T-helper 17 cell (primary cell): ENCODE data around the gene HSPA12A. TPM values are rescaled to one million over a fixed set of nuclear protein-coding genes. Genes with fewer than 3 reads are reported as not detected.

Experiments used
- ATAC-seq: fragments of 150-1000 bp; cut with Tn5 transposase; 2 replicates; pipeline ENCODE4 v1.10.0; 2021; ENCODE audit warnings: mild to moderate bottlenecking, moderate library complexity
- DNase-seq, 3 donors: peaks; one replicate each; pipeline versions ENCODE4 v3.0.0 to v3.0.0-alpha.2; 2020 to 2021
- H3K9me3 ChIP-seq: one replicate; pipeline ENCODE4 v1.7.0; 2013; ENCODE audit warnings: low read length, mild to moderate bottlenecking; ENCODE audit not compliant: control insufficient read depth, poor library complexity, severe bottlenecking
- H3K27ac Mint-ChIP-seq: one replicate; pipeline ENCODE4 v1.8.0; 2022; ENCODE audit warnings: mild to moderate bottlenecking, moderate library complexity, mixed read lengths
- H3K27me3 Mint-ChIP-seq: one replicate; pipeline ENCODE4 v1.8.0; 2022; ENCODE audit warnings: mixed read lengths
- H3K36me3 Mint-ChIP-seq: one replicate; pipeline ENCODE4 v1.8.0; 2022; ENCODE audit warnings: low read depth, mixed read lengths
- H3K4me1 Mint-ChIP-seq: one replicate; pipeline ENCODE4 v1.8.0; 2022; ENCODE audit warnings: mild to moderate bottlenecking, mixed read lengths
- H3K4me3 Mint-ChIP-seq: one replicate; pipeline ENCODE4 v1.8.0; 2022; ENCODE audit warnings: mild to moderate bottlenecking, moderate library complexity, mixed read lengths
- total RNA-seq, 4 donors: library from RNA in 2 of 4; stranded (reverse) in 2 of 4; gene quantifications; one replicate each; pipeline ENCODE4 v1.2.3 and lab custom pipeline; 2022 to 2026

The HSPA12A gene
- total RNA-seq, 2 donors from 2014 or later: 0.37 to 0.62 TPM

- Mint-ChIP-seq H3K4me3 (no peak overlapping the region), H3K27me3 (peaks cover 62% of the 10 kb centered on the region), H3K27ac (no peak overlapping the region), H3K4me1 (no peaks in the 10 kb centered on the region), H3K36me3 (no peaks in the 10 kb centered on the region)
- no peak for ATAC-seq
- H3K9me3 ChIP-seq: no peaks in the 10 kb centered on the region
- no peak for DNase-seq
Measured at GRCh38 chr10:116668018-116668417, 74.3 kb downstream of the HSPA12A start.

GRCh38 chr10:116667484-116667883, 74.9 kb downstream of the HSPA12A start:
- Mint-ChIP-seq H3K27me3 (peaks cover 66% of the 10 kb centered on the region), H3K4me3 (no peak overlapping the region), H3K36me3 (no peaks in the 10 kb centered on the region), H3K27ac (no peak overlapping the region), H3K4me1 (no peaks in the 10 kb centered on the region)
- H3K9me3 ChIP-seq: no peaks in the 10 kb centered on the region
- DNase-seq: no peak
- no peak for ATAC-seq

- Mint-ChIP-seq H3K4me3 (no peak overlapping the region), H3K27me3 (peaks cover 52% of the 10 kb centered on the region), H3K4me1 (no peaks in the 10 kb centered on the region), H3K36me3 (no peaks in the 10 kb centered on the region), H3K27ac (no peak overlapping the region)
- DNase-seq: no peak
- no peak for ATAC-seq
- H3K9me3 ChIP-seq: no peaks in the 10 kb centered on the region
Measured at GRCh38 chr10:116665541-116666125, 76.7 kb downstream of the HSPA12A start.

- peaks cover 56% of the 10 kb centered on the region for H3K27me3 Mint-ChIP-seq
- no peaks in the 10 kb centered on the region for H3K9me3 ChIP-seq
- no peak overlapping the region for H3K27ac Mint-ChIP-seq
- H3K36me3 Mint-ChIP-seq: no peaks in the 10 kb centered on the region
- no peak for DNase-seq
- no peak overlapping the region for H3K4me3 Mint-ChIP-seq
- no peaks in the 10 kb centered on the region for H3K4me1 Mint-ChIP-seq
- ATAC-seq: no peak
Measured at GRCh38 chr10:116664631-116665030, 77.7 kb downstream of the HSPA12A start.

GRCh38 chr10:116663342-116663741, 79.0 kb downstream of the HSPA12A start:
- Mint-ChIP-seq H3K27me3 (peaks cover 55% of the 10 kb centered on the region), H3K27ac (no peak overlapping the region), H3K4me1 (no peaks in the 10 kb centered on the region), H3K36me3 (no peaks in the 10 kb centered on the region), H3K4me3 (no peak overlapping the region)
- no peaks in the 10 kb centered on the region for H3K9me3 ChIP-seq
- ATAC-seq (no peak), DNase-seq (no peak)

GRCh38 chr10:116660860-116661259, 81.5 kb downstream of the HSPA12A start:
- H3K27me3 Mint-ChIP-seq: peaks cover 53% of the 10 kb centered on the region
- H3K27ac Mint-ChIP-seq: no peak overlapping the region
- no peaks in the 10 kb centered on the region for H3K4me1 Mint-ChIP-seq
- H3K9me3 ChIP-seq: no peaks in the 10 kb centered on the region
- DNase-seq (no peak), ATAC-seq (no peak)
- H3K4me3 Mint-ChIP-seq: no peak overlapping the region
- no peaks in the 10 kb centered on the region for H3K36me3 Mint-ChIP-seq

GRCh38 chr10:116659049-116659670, 83.2 kb downstream of the HSPA12A start:
- no peak overlapping the region for H3K4me3 Mint-ChIP-seq
- peaks cover 45% of the 10 kb centered on the region for H3K27me3 Mint-ChIP-seq
- no peak for ATAC-seq

GRCh38 chr10:116657863-116658551, 84.4 kb downstream of the HSPA12A start:
- Mint-ChIP-seq H3K4me3 (no peak overlapping the region), H3K27me3 (peaks cover 37% of the 10 kb centered on the region), H3K4me1 (no peaks in the 10 kb centered on the region), H3K36me3 (peaks cover 2% of the 10 kb centered on the region), H3K27ac (peak overlapping the region; percentile 16)
- DNase-seq (no peak), ATAC-seq (no peak)
- H3K9me3 ChIP-seq: no peaks in the 10 kb centered on the region

More at GRCh38 chr10:116659049-116659670, 83.2 kb downstream of the HSPA12A start:
- Mint-ChIP-seq H3K4me1 (no peaks in the 10 kb centered on the region), H3K36me3 (no peaks in the 10 kb centered on the region), H3K27ac (no peak overlapping the region)
- no peak for DNase-seq
- H3K9me3 ChIP-seq: no peaks in the 10 kb centered on the region

GRCh38 chr10:116656044-116656443, 86.3 kb downstream of the HSPA12A start:
- ATAC-seq: no peak
- Mint-ChIP-seq H3K36me3 (peaks cover 2% of the 10 kb centered on the region), H3K4me3 (no peak overlapping the region), H3K27ac (no peak overlapping the region), H3K27me3 (peaks cover 35% of the 10 kb centered on the region), H3K4me1 (no peaks in the 10 kb centered on the region)
- no peaks in the 10 kb centered on the region for H3K9me3 ChIP-seq
- DNase-seq: no peak

GRCh38 chr10:116655568-116655967, 86.8 kb downstream of the HSPA12A start:
- H3K36me3 Mint-ChIP-seq: peaks cover 2% of the 10 kb centered on the region
- H3K27ac Mint-ChIP-seq: no peak overlapping the region
- DNase-seq: no peak
- H3K4me1 Mint-ChIP-seq: no peaks in the 10 kb centered on the region
- H3K4me3 Mint-ChIP-seq: no peak overlapping the region
- H3K27me3 Mint-ChIP-seq: peaks cover 33% of the 10 kb centered on the region
- H3K9me3 ChIP-seq: no peaks in the 10 kb centered on the region
- no peak for ATAC-seq

GRCh38 chr10:116654816-116655215, 87.5 kb downstream of the HSPA12A start:
- DNase-seq (no peak), ATAC-seq (no peak)
- peaks cover 26% of the 10 kb centered on the region for H3K27me3 Mint-ChIP-seq
- no peak overlapping the region for H3K4me3 Mint-ChIP-seq
- H3K27ac Mint-ChIP-seq: no peak overlapping the region
- H3K36me3 Mint-ChIP-seq: peaks cover 2% of the 10 kb centered on the region
- no peaks in the 10 kb centered on the region for H3K4me1 Mint-ChIP-seq
- H3K9me3 ChIP-seq: no peaks in the 10 kb centered on the region

- Mint-ChIP-seq H3K36me3 (peaks cover 2% of the 10 kb centered on the region), H3K4me3 (no peak overlapping the region), H3K27ac (no peak overlapping the region), H3K4me1 (no peaks in the 10 kb centered on the region), H3K27me3 (peaks cover 18% of the 10 kb centered on the region)
- DNase-seq: no peak
- ATAC-seq: no peak
- no peaks in the 10 kb centered on the region for H3K9me3 ChIP-seq
Measured at GRCh38 chr10:116653885-116654284, 88.5 kb downstream of the HSPA12A start.

GRCh38 chr10:116648903-116649302, 93.5 kb downstream of the HSPA12A start:
- H3K4me1 Mint-ChIP-seq: no peaks in the 10 kb centered on the region
- ATAC-seq: no peak
- no peak overlapping the region for H3K4me3 Mint-ChIP-seq

More at GRCh38 chr10:116648903-116649302, 93.5 kb downstream of the HSPA12A start:
- H3K9me3 ChIP-seq: no peaks in the 10 kb centered on the region
- H3K36me3 Mint-ChIP-seq: peaks cover 2% of the 10 kb centered on the region
- peaks cover 12% of the 10 kb centered on the region for H3K27me3 Mint-ChIP-seq
- DNase-seq: no peak
- H3K27ac Mint-ChIP-seq: no peak overlapping the region
